GM21576 (cell line): ENCODE data around the gene SNX1.

Experiments
- ATAC-seq: cut with Tn5 transposase; IDR thresholded peaks from one replicate; pipeline ENCODE4 v1.9.1; 2021; ENCODE audit warnings: mild to moderate bottlenecking, moderate library complexity; ENCODE audit not compliant: unreplicated experiment

The SNX1 gene

DNA sequence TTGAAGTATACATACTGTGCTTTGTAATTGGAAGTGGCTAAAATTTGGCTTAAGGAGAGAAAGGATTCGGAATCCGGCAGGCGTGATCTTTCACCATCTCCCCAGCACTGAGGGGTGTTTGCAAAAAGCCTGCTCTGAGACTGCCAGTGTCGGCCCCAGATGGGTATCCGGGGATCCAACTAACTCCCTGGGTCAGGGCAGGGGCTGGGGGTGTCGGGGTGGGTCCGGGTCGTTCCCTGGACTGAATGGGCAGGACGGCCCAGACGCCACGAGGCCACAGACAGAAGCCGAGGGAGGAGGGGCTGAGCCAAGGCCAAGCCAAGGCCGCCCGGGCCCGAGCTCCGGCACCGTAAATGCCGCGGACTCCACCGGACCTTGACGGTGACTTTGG lies 66.7 kb downstream of the SNX1 start:
- no peak for ATAC-seq

- peak; percentile 85 for ATAC-seq
These were observed 67.3 kb downstream of the SNX1 start, which contains the start of gene PPIB for GRCh38 chr15:64162869-64163658. Gene PPIB (minus strand): TSS chr15:64163022. CDS start chr15:64162986, 36 bp downstream.

DNA sequence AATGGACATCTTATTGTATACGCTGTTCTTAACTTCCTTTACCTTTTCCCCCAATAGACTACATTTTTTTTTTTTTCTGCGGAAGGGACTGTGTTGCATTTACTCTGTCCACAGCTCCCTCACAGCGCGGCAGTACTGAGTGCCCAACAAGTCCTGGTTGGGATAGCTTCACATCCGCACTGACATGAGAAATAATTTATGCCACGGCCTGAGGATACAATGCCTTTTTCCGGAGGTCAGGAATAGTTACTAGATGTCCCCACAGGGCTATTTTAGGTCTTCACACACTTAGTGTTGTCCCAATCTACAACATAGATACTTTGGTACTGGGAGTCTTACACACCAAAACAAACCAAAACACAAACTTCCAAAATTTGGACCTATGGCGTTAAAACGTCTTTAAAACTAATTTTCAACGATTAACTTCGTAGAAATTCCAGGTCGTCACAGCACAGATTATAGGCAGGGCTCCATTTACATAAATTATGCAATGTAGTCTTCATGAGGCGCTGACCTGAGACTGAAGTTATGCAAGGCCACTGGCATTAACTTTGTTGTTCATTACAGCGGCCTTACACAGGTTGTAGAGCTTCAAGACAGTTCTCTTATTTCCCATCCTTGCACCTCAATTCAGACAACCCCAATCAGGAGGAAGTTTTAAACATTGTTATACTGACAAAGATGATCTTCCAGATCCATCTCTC lies 68.0 kb downstream of the SNX1 start:
- ATAC-seq: peak; percentile 5

GRCh38 chr15:64164436-64164835 lies 68.7 kb downstream of the SNX1 start:
- no peak for ATAC-seq

DNA sequence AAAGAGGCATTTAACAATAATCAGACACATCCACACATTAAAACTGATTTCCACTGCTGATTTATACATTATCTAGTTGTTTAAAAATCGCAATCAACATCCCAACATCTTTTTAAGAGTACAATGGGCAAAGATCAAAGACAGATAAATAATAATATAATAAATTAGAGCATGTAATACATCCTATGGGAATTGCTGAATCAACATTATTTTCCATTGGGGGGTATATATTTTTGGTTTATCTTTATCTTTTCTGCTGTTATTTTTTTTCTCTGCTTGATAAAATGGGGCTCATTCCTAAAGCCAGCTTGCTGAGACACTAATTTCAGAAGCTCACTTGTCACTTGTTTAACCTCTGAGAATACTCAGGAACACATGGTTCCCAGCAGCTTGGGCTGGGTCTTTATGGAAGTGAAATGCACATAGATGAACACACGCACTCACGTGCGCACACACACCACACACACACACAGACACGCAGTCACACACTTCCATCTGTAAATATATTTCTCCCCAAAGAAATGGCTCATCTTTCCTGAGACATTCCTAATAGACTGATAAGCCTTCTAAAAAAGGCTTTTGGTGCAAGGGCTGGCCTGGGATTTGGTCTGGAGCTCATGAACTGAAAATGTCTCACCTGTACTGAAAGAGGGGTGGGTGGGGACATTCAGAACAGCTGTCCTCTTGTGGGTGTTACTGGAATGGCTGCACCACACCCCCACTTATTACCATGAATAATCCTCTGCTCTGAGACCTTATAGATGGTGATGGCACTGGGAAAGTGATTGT lies 70.5 kb downstream of the SNX1 start:
- no peak for ATAC-seq

DNA sequence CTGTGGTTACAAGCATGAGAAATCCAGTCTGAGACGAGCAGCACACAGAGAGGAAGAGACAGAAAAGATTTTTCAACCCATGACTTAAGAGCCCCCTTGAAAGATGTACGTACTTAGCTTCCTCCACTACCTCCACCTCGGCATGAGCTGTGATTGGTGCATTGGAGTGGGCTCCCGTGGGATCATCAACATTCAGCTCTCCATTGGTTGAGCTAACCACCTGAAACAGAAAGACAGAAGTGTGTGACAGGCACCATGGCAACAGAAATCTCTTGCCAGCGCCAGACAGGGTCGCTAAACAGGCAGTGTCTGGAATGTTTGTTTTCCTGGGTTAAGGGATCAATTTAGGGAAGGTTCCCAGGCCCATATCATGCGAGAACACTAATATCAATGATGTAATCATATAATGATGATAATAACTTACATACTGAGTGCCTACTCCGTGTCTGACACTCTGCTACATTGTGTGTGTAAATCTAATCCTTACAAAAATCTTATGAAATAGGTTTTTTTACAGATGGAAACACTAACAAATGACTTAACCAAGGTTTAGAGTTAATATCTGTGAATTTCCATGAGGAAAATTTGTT lies 84.5 kb downstream of the SNX1 start:
- no peak for ATAC-seq

GRCh38 chr15:64182859-64183370 lies 87.1 kb downstream of the SNX1 start:
- ATAC-seq: no peak

DNA sequence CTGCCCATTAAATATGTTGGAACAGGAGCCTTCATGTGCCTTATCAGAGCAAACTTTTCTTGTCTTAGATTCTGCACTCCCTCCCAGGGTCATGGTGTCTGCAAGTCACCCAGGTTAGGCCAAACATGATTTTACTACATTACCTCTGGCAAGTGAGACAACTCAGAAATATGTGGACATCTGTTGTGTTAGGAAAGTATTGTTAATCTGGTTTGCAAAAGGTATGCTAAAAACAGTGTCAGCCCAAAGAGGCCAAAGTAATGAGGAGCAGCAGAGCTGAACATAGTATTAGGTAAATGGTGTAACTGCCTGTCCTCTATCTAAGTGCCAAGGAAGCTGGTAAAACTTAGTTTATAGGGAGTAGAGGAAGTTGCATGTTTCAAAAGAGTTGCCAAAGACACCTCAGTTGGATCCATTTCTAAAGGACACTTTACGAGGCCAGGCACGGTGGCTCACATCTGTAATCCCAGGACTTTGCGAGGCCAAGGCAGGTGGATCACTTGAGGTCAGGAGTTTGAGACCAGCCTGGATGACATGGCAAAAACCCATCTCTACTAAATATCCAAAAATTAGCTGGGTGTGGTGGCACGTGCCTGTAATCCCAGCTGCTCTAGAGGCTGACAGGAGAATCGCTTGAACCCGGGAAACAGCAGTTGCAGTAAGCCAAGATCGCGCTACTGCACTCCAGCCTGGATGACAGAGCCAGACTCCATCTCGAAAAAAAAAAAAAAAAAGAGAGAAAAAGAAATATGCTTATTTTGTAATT lies 89.5 kb downstream of the SNX1 start:
- no peak for ATAC-seq

DNA sequence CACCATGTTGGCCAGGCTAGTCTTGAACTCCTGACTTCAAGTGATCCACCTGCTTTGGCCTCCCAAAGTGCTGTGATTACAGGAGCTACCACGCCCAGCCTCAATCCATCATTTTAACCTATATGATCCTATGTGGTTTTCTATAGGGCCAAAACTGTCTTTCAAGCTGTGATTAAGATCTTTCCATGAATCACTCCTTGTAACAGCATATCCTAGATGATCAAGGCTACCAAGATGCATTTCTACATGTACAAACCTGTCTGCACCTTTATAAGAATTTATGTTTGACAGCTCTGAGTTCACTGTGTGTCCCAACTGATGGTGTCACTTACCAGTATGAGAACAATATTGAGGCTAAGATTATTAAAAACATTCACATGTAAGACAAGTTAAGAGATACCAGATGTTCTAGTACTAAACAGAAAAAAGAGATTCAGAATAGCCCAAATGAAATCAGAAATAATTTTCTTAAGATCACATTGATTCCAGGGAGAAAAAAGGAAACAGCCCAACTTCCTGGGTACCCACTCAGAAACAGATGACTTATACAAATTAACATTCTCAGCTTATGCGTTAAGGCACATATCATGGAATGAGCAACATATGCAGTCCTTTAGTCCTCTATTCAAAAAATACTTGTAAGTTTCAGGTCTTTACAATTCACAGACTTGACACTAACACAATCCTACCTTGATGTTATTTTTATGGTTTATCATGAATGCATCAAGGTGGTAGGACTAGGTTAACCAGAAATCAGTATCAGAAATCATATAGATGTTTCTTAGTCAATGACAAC lies 91.8 kb downstream of the SNX1 start:
- ATAC-seq: no peak
